DND-41 (cell line): Measurements from ENCODE around the gene RTN1.

Source experiments
- ATAC-seq: fragments of 200-7000 bp; cut with Tn5 transposase; 3 replicates; pipeline ENCODE4 v1.9.1; 2021; ENCODE audit warnings: low read depth; ENCODE audit not compliant: insufficient read depth
- DNase-seq: peaks from one replicate; pipeline ENCODE4 v3.0.0-alpha.2; 2020
- H2AFZ ChIP-seq: 2 replicates; pipeline ENCODE4 v1.6.0; 2012; ENCODE audit warnings: low read depth, low read length
- H3K27ac ChIP-seq: 2 replicates; pipeline ENCODE4 v1.5.1; 2012; ENCODE audit warnings: low read length, inconsistent platforms
- H3K27me3 ChIP-seq: fragments of 200-600 bp; sonication (generic); 2 replicates; pipeline ENCODE4 v1.6.0; 2012; ENCODE audit warnings: low read length, mild to moderate bottlenecking, inconsistent platforms; ENCODE audit not compliant: insufficient read depth, poor library complexity
- H3K36me3 ChIP-seq: 2 replicates; pipeline ENCODE4 v1.5.1; 2012; ENCODE audit warnings: low read length, inconsistent platforms; ENCODE audit not compliant: insufficient read depth
- H3K4me1 ChIP-seq: 2 replicates; pipeline ENCODE4 v1.5.1; 2012; ENCODE audit warnings: mild to moderate bottlenecking, low read length; ENCODE audit not compliant: insufficient read depth
- H3K4me2 ChIP-seq: 2 replicates; pipeline ENCODE4 v1.6.0; 2012; ENCODE audit warnings: mild to moderate bottlenecking, moderate library complexity, low read length, inconsistent platforms; ENCODE audit not compliant: insufficient read depth
- H3K4me3 ChIP-seq, 2 experiments: fragments of 200-600 bp in 1 of 2; shearing (Covaris generic) in 1 of 2; 2 replicates each; pipeline ENCODE4 v1.5.1; 2012 to 2016; ENCODE audit warnings: inconsistent platforms in 2 of 2, low read length in 2 of 2, mild to moderate bottlenecking in 2 of 2, low read depth in 1 of 2, moderate library complexity in 1 of 2
- H3K79me2 ChIP-seq: 2 replicates; pipeline ENCODE4 v1.6.0; 2012; ENCODE audit warnings: low read length, inconsistent platforms; ENCODE audit not compliant: insufficient read depth
- H3K9ac ChIP-seq: 2 replicates; pipeline ENCODE4 v1.6.0; 2012; ENCODE audit warnings: low read depth, mild to moderate bottlenecking, inconsistent platforms, low read length, moderate library complexity
- H3K9me3 ChIP-seq: 2 replicates; pipeline ENCODE4 v1.5.1; 2012; ENCODE audit warnings: low read length, moderate library complexity, mild to moderate bottlenecking, inconsistent platforms; ENCODE audit not compliant: insufficient read depth, severe bottlenecking
- H4K20me1 ChIP-seq: 2 replicates; pipeline ENCODE4 v1.6.0; 2012; ENCODE audit warnings: low read length; ENCODE audit not compliant: insufficient read depth
- CTCF ChIP-seq: IDR thresholded peaks from 2 replicates; pipeline ENCODE4 v1.5.1; 2012; ENCODE audit warnings: borderline replicate concordance, low read length, moderate library complexity, mild to moderate bottlenecking; ENCODE audit not compliant: poor library complexity, severe bottlenecking; ENCODE audit errors: extremely low read depth
- EZH2 ChIP-seq: IDR thresholded peaks from 3 replicates; pipeline ENCODE4 v1.6.1; 2012; ENCODE audit warnings: borderline replicate concordance, low read depth, mild to moderate bottlenecking, moderate library complexity, low read length, inconsistent platforms; ENCODE audit not compliant: severe bottlenecking

RTN1 gene

DNA sequence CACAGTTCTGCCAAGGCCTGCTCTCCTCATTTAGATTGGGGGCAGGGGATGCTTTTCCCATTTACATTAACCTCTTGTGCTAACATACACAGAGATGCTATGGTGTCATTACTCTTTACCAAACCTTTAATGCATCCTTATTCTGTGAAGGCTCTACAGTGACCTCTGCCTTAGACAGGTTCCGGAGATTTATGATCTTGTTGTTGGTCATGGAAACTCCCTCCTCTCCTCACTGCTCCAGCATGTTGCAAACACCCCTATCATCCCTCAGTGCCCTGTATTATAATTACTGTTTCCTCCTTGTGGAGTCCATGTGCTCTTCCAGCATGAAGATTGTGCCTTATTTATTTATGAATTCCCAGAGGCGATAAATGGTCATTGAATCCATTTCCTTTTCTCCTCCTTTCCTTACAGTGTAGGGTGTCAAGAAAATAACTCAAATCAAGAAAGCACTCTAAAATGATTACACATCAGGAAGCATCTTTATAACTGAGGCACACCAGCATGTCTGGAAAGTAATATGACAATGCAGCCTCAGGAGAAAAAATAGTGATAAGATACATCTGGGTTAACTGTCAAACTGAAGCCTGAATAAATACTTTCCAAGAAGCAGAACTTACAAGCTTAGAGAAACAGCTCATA lies 37.8 kb downstream of the RTN1 start:
- no peaks in the 10 kb centered on the region for H3K27me3 ChIP-seq
- no peaks in the 10 kb centered on the region for H4K20me1 ChIP-seq
- no peaks in the 10 kb centered on the region for H3K36me3 ChIP-seq
- no peaks in the 10 kb centered on the region for H3K79me2 ChIP-seq
- DNase-seq = no peak
- H3K9ac ChIP-seq = no peak overlapping the region
- H2AFZ ChIP-seq = no peak overlapping the region
- TF ChIP-seq CTCF = no peak
- TF ChIP-seq EZH2 = no peak
- ATAC-seq = no peak
- H3K27ac ChIP-seq = no peak overlapping the region
- H3K9me3 ChIP-seq = no peaks in the 10 kb centered on the region
- no peak overlapping the region for H3K4me2 ChIP-seq
- H3K4me3 ChIP-seq = no peak overlapping the region
- H3K4me1 ChIP-seq = no peaks in the 10 kb centered on the region

- no peaks in the 10 kb centered on the region for H4K20me1 ChIP-seq
- no peaks in the 10 kb centered on the region for H3K4me1 ChIP-seq
- no peaks in the 10 kb centered on the region for H3K9me3 ChIP-seq
- ATAC-seq (no peak), DNase-seq (no peak)
- no peaks in the 10 kb centered on the region for H3K36me3 ChIP-seq
- no peak overlapping the region for H2AFZ ChIP-seq
- no peak overlapping the region for H3K4me3 ChIP-seq
- no peak overlapping the region for H3K9ac ChIP-seq
- peaks cover 3% of the 10 kb centered on the region for H3K27me3 ChIP-seq
- no peak overlapping the region for H3K4me2 ChIP-seq
- TF ChIP-seq CTCF (no peak), EZH2 (no peak)
- no peak overlapping the region for H3K27ac ChIP-seq
- H3K79me2 ChIP-seq = no peaks in the 10 kb centered on the region
Measured at GRCh38 chr14:59831121-59831730, 39.4 kb downstream of the RTN1 start.

GRCh38 chr14:59830338-59830734 lies 40.2 kb downstream of the RTN1 start:
- Histone ChIP-seq H3K9ac (no peak overlapping the region), H3K4me2 (no peak overlapping the region), H3K79me2 (no peaks in the 10 kb centered on the region), H2AFZ (no peak overlapping the region), H3K27me3 (peaks cover 3% of the 10 kb centered on the region), H3K4me3 (no peak overlapping the region), H3K27ac (no peak overlapping the region), H3K4me1 (no peaks in the 10 kb centered on the region), H4K20me1 (no peaks in the 10 kb centered on the region), H3K9me3 (no peaks in the 10 kb centered on the region), H3K36me3 (no peaks in the 10 kb centered on the region)
- DNase-seq (no peak), ATAC-seq (no peak)
- TF ChIP-seq EZH2 (no peak), CTCF (no peak)
